OCI-LY7 (cell line): ENCODE measurements around the gene TREML2. TPM values are rescaled to one million over a fixed set of nuclear protein-coding genes. Genes with fewer than 3 reads are reported as not detected.

Experiments used
- BruUV-seq: library from RNA; stranded (reverse); fragments of 400-500 nt; replicated peaks from 2 replicates; lab custom pipeline; 2021; lab: Mats Ljungman, UMichigan
- CTCF ChIA-PET: fragments of 300-600 bp; sonication (Branson Sonifier 250); formaldehyde crosslinking; loops from one replicate; lab custom pipeline; 2022; ENCODE audit warnings: antibody characterized with exemption; ENCODE audit not compliant: unreplicated experiment; lab: Charles Lee
- POLR2A ChIA-PET: fragments of 300-600 bp; sonication (Branson Sonifier 250); formaldehyde crosslinking; loops from one replicate; lab custom pipeline; 2022; ENCODE audit warnings: antibody characterized with exemption; lab: Charles Lee
- DNase-seq: peaks from one replicate; pipeline ENCODE4 v3.0.0-alpha.2; 2015; ENCODE audit warnings: low spot score
- H2AFZ ChIP-seq: fragments of 200-600 bp; sonication (generic), shearing (Covaris generic); 2 replicates; pipeline ENCODE4 v1.6.1; 2014; ENCODE audit warnings: mild to moderate bottlenecking, antibody characterized with exemption, low read length, moderate library complexity
- H3K27ac ChIP-seq: fragments of 200-600 bp; sonication (generic); 2 replicates; pipeline ENCODE4 v1.5.1; 2014; ENCODE audit warnings: mixed run types, low read depth, mild to moderate bottlenecking, moderate library complexity, low read length, inconsistent platforms; ENCODE audit not compliant: poor library complexity, severe bottlenecking
- H3K36me3 ChIP-seq: fragments of 200-600 bp; sonication (generic); 2 replicates; pipeline ENCODE4 v1.6.1; 2014; ENCODE audit warnings: mild to moderate bottlenecking, antibody characterized with exemption, low read length, moderate library complexity, mixed read lengths; ENCODE audit not compliant: insufficient read depth
- H3K4me1 ChIP-seq: fragments of 200-600 bp; sonication (generic); 2 replicates; pipeline ENCODE4 v1.5.1; 2014; ENCODE audit warnings: mild to moderate bottlenecking, low read length; ENCODE audit not compliant: insufficient read depth, poor library complexity, severe bottlenecking
- H3K4me2 ChIP-seq: fragments of 200-600 bp; sonication (generic); 2 replicates; pipeline ENCODE4 v1.6.1; 2014; ENCODE audit warnings: mild to moderate bottlenecking, low read length
- H3K4me3 ChIP-seq: fragments of 200-600 bp; sonication (generic); 2 replicates; pipeline ENCODE4 v1.5.1; 2014; ENCODE audit warnings: mild to moderate bottlenecking, low read depth, low read length; ENCODE audit not compliant: poor library complexity, severe bottlenecking
- H3K79me2 ChIP-seq: fragments of 200-600 bp; sonication (generic); 2 replicates; pipeline ENCODE4 v1.6.1; 2016; ENCODE audit warnings: low read depth, mild to moderate bottlenecking, low read length, moderate library complexity, mixed read lengths; ENCODE audit not compliant: insufficient read depth
- H3K9me2 ChIP-seq: fragments of 200-600 bp; sonication (generic); 2 replicates; pipeline ENCODE4 v1.6.1; 2016; ENCODE audit warnings: mild to moderate bottlenecking, low read length, mixed read lengths; ENCODE audit not compliant: insufficient read depth
- H3K9me3 ChIP-seq: fragments of 200-600 bp; sonication (generic); 2 replicates; pipeline ENCODE4 v1.6.1; 2014; ENCODE audit warnings: mild to moderate bottlenecking, mixed run types, low read length, mixed read lengths
- H4K20me1 ChIP-seq: fragments of 200-600 bp; sonication (generic); 2 replicates; pipeline ENCODE4 v1.6.1; 2014; ENCODE audit warnings: mild to moderate bottlenecking, antibody characterized with exemption, low read length, moderate library complexity, mixed read lengths; ENCODE audit not compliant: insufficient read depth
- CTCF ChIP-seq: fragments of 200-600 bp; sonication (generic); conservative IDR thresholded peaks from 2 replicates; pipeline ENCODE4 v1.5.1; 2014; ENCODE audit warnings: mild to moderate bottlenecking, antibody characterized with exemption, low read length, moderate library complexity, mixed read lengths
- EZH2phosphoT487 ChIP-seq: fragments of 200-600 bp; sonication (generic); IDR thresholded peaks from 2 replicates; pipeline ENCODE4 v1.6.1; 2018; ENCODE audit warnings: low read depth, borderline replicate concordance, mild to moderate bottlenecking, mixed run types, antibody characterized with exemption, low read length, moderate library complexity, mixed read lengths
- intact Hi-C: fragments of 100-400 bp; cut with micrococcal nuclease; formaldehyde crosslinking; loops from one replicate; pipeline ENCODE4 v1.10.0; 2022; ENCODE audit not compliant: unreplicated experiment
- total RNA-seq, 2 experiments: library from RNA; depleted of rRNA in 1 of 2; stranded (reverse); fragments of >200 nt in 1 of 2; shearing (Covaris generic) in 1 of 2; gene quantifications; 2 replicates each; pipeline ENCODE4 v1.2.3, GENCODE V29; 2014 to 2022

The TREML2 gene
- total RNA-seq, 2 experiments from 2014 or later, result 5.5 to 17.4 TPM

GRCh38 chr6:41204156-41204555 lies 3.2 kb upstream of the TREML2 start:
- no TSS peak for BruUV-seq
- Histone ChIP-seq H3K4me2 (no peak overlapping the region), H3K4me1 (peaks cover 53% of the 10 kb centered on the region), H3K36me3 (no peaks in the 10 kb centered on the region; the same call in 1 of the 2 replicates), H3K27ac (no peak overlapping the region), H4K20me1 (no peaks in the 10 kb centered on the region), H3K9me2 (no peaks in the 10 kb centered on the region), H2AFZ (no peak overlapping the region), H3K9me3 (no peaks in the 10 kb centered on the region; the same call in 1 of the 2 replicates), H3K4me3 (no peak overlapping the region), H3K79me2 (peaks cover 4% of the 10 kb centered on the region; the same call in 1 of the 2 replicates)
- TF ChIP-seq CTCF (no peak), EZH2phosphoT487 (no peak)
- ChIA-PET POLR2A (interaction anchor here (0.5 kb wide), 1 partner anchor 776 kb away, joined by 3 read pairs; no protein-coding TSS in a partner anchor), CTCF (no interaction called here)
- intact Hi-C loops, result loop anchor here (5.0 kb wide), 1 partner anchor 113 kb away; no protein-coding TSS in a partner anchor
- DNase-seq, result no peak

GRCh38 chr6:41201764-41202173 lies 820 bp upstream of the TREML2 start:
- no peaks in the 10 kb centered on the region; the same call in 1 of the 2 replicates for H3K9me3 ChIP-seq
- ChIA-PET CTCF (no interaction called here), POLR2A (interaction anchor here (1.1 to 1.5 kb wide), 3 partner anchors 9 to 19 kb away, joined by 3 to 7 read pairs (median 4); no protein-coding TSS in a partner anchor)
- H3K9me2 ChIP-seq, result no peaks in the 10 kb centered on the region
- H4K20me1 ChIP-seq, result no peaks in the 10 kb centered on the region
- DNase-seq, result peak; percentile 35
- peak overlapping the region; percentile 49; the same call in 1 of the 2 replicates for H2AFZ ChIP-seq
- peak overlapping the region; percentile 95 for H3K27ac ChIP-seq
- peak overlapping the region; percentile 65 for H3K4me3 ChIP-seq
- intact Hi-C loops, result loop anchor here (2.0 to 5.0 kb wide), 2 partner anchors 116 to 129 kb away; partner anchors contain the start of genes NFYA and OARD1
- peaks cover 14% of the 10 kb centered on the region for H3K36me3 ChIP-seq
- BruUV-seq, result no TSS peak
- peaks cover 49% of the 10 kb centered on the region for H3K4me1 ChIP-seq
- peak overlapping the region; percentile 83 for H3K4me2 ChIP-seq
- TF ChIP-seq CTCF (no peak), EZH2phosphoT487 (no peak)
- peaks cover 7% of the 10 kb centered on the region; the same call in 1 of the 2 replicates for H3K79me2 ChIP-seq
